NCI-H446 treated with DMSO at 0.1 percent for 48 hours (cell line): ENCODE data around the gene HSPA1L.

Source experiments
- DNase-seq: peaks from one replicate; lab custom pipeline; 2025; lab: John Stamatoyannopoulos, UW

The HSPA1L gene

GRCh38 chr6:31781244-31782125 is 33.6 kb downstream of the HSPA1L start:
- DNase-seq = no peak

GRCh38 chr6:31780507-31781243 is 34.4 kb downstream of the HSPA1L start:
- no peak for DNase-seq

- no peak for DNase-seq
Measured at GRCh38 chr6:31779908-31780307, 35.2 kb downstream of the HSPA1L start.

- no peak for DNase-seq
Measured at GRCh38 chr6:31778999-31779885, 35.8 kb downstream of the HSPA1L start.

GRCh38 chr6:31778193-31778592 is 36.9 kb downstream of the HSPA1L start:
- no peak for DNase-seq

- no peak for DNase-seq
Measured at GRCh38 chr6:31777667-31778050, 37.4 kb downstream of the HSPA1L start.

GRCh38 chr6:31776989-31777666 is 38.0 kb downstream of the HSPA1L start, which contains the start of gene VWA7:
VWA7 (minus strand) TSS chr6:31777328; CDS start chr6:31776779, 549 bp downstream.
- no peak for DNase-seq

GRCh38 chr6:31776485-31776988 is 38.5 kb downstream of the HSPA1L start:
- DNase-seq = no peak

GRCh38 chr6:31775633-31776484 is 39.2 kb downstream of the HSPA1L start:
- DNase-seq = no peak

GRCh38 chr6:31775184-31775583 is 39.9 kb downstream of the HSPA1L start:
- DNase-seq = no peak

GRCh38 chr6:31771992-31772358 is 43.1 kb downstream of the HSPA1L start:
- no peak for DNase-seq

- no peak for DNase-seq
Measured at GRCh38 chr6:31770860-31771259, 44.2 kb downstream of the HSPA1L start.

GRCh38 chr6:31769684-31770371 is 45.3 kb downstream of the HSPA1L start:
- DNase-seq = no peak

GRCh38 chr6:31768363-31769257 is 46.5 kb downstream of the HSPA1L start:
- no peak for DNase-seq

- DNase-seq = no peak
Measured at GRCh38 chr6:31767096-31767645, 47.9 kb downstream of the HSPA1L start.

GRCh38 chr6:31765910-31766794 is 48.9 kb downstream of the HSPA1L start:
- DNase-seq = no peak

GRCh38 chr6:31765559-31765909 is 49.5 kb downstream of the HSPA1L start:
- DNase-seq = no peak

GRCh38 chr6:31764198-31764597 is 50.9 kb downstream of the HSPA1L start:
- no peak for DNase-seq
